Lung (tissue), 12 donors: ENCODE results near the gene AMZ1. TPM values are rescaled to one million over a fixed set of nuclear protein-coding genes. Genes with fewer than 3 reads are reported as not detected.

ENCODE experiments used
- ATAC-seq: fragments of 200-7000 bp; cut with Tn5 transposase; one replicate; pipeline ENCODE4 v1.9.1; 2020; ENCODE audit warnings: moderate number of reproducible peaks; ENCODE audit not compliant: insufficient read depth, low FRiP score
- DNase-seq, 3 donors: peaks; one replicate each; pipeline ENCODE4 v3.0.0-alpha.2; 2013 to 2017
- H3K27ac ChIP-seq, 2 donors: one replicate each; pipeline ENCODE4 v1.5.1; 2013; ENCODE audit warnings: mild to moderate bottlenecking in 2 of 2, moderate library complexity in 2 of 2, control low read depth in 1 of 2, inconsistent platforms in 1 of 2, low read depth in 1 of 2, low read length in 1 of 2
- H3K27me3 ChIP-seq, 3 donors: one replicate each; pipeline ENCODE4 v1.5.1; 2013; ENCODE audit warnings: low read length in 2 of 3; ENCODE audit not compliant: control insufficient read depth in 3 of 3, insufficient read depth in 3 of 3
- H3K36me3 ChIP-seq, 4 donors: one replicate each; pipeline ENCODE4 v1.5.1; 2013; ENCODE audit warnings: low read length in 4 of 4, mild to moderate bottlenecking in 1 of 4, moderate library complexity in 1 of 4; ENCODE audit not compliant: control insufficient read depth in 4 of 4, insufficient read depth in 4 of 4
- H3K4me1 ChIP-seq, 5 donors: one replicate each; pipeline ENCODE4 v1.5.1; 2013; ENCODE audit warnings: low read length in 5 of 5, mild to moderate bottlenecking in 2 of 5, moderate library complexity in 1 of 5; ENCODE audit not compliant: control insufficient read depth in 5 of 5, insufficient read depth in 5 of 5
- H3K4me3 ChIP-seq: one replicate; pipeline ENCODE4 v1.5.1; 2013; ENCODE audit warnings: mild to moderate bottlenecking, control low read depth, moderate library complexity
- H3K9ac ChIP-seq, 2 donors: one replicate each; pipeline ENCODE4 v1.5.1; 2013; ENCODE audit warnings: low read length in 2 of 2, control low read depth in 1 of 2; ENCODE audit not compliant: insufficient read depth in 1 of 2
- H3K9me3 ChIP-seq, 4 donors: one replicate each; pipeline ENCODE4 v1.5.1; 2013; ENCODE audit warnings: low read length in 3 of 4, mild to moderate bottlenecking in 1 of 4, moderate library complexity in 1 of 4; ENCODE audit not compliant: control insufficient read depth in 4 of 4, insufficient read depth in 3 of 4
- WGBS, 2 donors: extraction: QIAGEN DNeasy Blood & Tissue Kit; methylation state at CpG; one replicate each; pipeline ENCODE4 v1.1.7; 2013; 5-methylcytosine and 5-hydroxymethylcytosine counted together
- polyA plus RNA-seq, 2 donors: library from polyadenylated mRNA; stranded (reverse); fragments of 200-250 nt; gene quantifications; one replicate each; pipeline ENCODE4 v1.2.1, GENCODE V29; 2013
- total RNA-seq, 2 donors: library from RNA; depleted of rRNA in 1 of 2; stranded (reverse); fragments of >200 nt in 1 of 2; gene quantifications; one replicate each; pipeline ENCODE4 v1.2.1, GENCODE V29; 2014 to 2021
- TF ChIP-seq, protein P1 (sequence below): IDR thresholded peaks from 2 replicates; pipeline ENCODE4 v1.5.1; 2012; ENCODE audit warnings: mild to moderate bottlenecking; ENCODE audit errors: control extremely low read depth, extremely low read depth
- donor health status: control.
- donor health status: control.
- donor health status: Bipolar disorder and iron deficiency.
- donor health status: healthy.
- donor health status: DM: yes; HTN: yes; CAD: no.

Gene AMZ1
- total and polyA plus RNA-seq, 4 donors: 0.13 to 8.3 (median 0.52) TPM

DNA sequence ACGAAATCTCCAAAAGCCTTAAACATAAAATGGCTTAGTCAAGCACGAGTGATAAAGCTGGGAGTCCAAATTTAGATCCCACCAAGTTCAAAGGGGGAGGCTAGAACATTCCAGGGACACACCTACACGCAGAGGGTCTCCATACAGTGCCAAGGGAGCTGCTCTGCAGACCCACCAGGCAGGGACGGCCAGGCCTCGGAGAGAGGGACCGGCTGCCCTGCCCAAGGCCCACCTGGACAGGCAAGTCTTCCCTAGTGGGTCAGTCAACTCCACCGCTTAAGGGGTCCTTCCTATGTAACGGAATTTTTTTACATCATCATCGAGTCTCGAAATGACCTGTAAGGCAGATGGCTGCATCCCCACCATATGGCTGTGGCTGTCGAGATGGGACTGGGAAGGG is 28.5 kb downstream of the AMZ1 start:
- no peak for ATAC-seq
- H3K9me3 ChIP-seq: no peaks in the 10 kb centered on the region
- TF ChIP-seq, protein P1, sequence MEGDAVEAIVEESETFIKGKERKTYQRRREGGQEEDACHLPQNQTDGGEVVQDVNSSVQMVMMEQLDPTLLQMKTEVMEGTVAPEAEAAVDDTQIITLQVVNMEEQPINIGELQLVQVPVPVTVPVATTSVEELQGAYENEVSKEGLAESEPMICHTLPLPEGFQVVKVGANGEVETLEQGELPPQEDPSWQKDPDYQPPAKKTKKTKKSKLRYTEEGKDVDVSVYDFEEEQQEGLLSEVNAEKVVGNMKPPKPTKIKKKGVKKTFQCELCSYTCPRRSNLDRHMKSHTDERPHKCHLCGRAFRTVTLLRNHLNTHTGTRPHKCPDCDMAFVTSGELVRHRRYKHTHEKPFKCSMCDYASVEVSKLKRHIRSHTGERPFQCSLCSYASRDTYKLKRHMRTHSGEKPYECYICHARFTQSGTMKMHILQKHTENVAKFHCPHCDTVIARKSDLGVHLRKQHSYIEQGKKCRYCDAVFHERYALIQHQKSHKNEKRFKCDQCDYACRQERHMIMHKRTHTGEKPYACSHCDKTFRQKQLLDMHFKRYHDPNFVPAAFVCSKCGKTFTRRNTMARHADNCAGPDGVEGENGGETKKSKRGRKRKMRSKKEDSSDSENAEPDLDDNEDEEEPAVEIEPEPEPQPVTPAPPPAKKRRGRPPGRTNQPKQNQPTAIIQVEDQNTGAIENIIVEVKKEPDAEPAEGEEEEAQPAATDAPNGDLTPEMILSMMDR: no peak
- no peak overlapping the region for H3K4me3 ChIP-seq
- WGBS, 2 donors: 86 to 91% methylated on average over 11 of the region's 11 CpGs
- no peak overlapping the region for H3K9ac ChIP-seq
- H3K27me3 ChIP-seq: no peaks in the 10 kb centered on the region
- peak overlapping the region in 1 of 2 donors; percentile 5 for H3K27ac ChIP-seq
- peaks cover 0 to 53% (median 21%) of the 10 kb centered on the region in 5 donors for H3K4me1 ChIP-seq
- DNase-seq: no peak
- H3K36me3 ChIP-seq: peaks cover 0 to 4% (median 3%) of the 10 kb centered on the region in 4 donors

DNA sequence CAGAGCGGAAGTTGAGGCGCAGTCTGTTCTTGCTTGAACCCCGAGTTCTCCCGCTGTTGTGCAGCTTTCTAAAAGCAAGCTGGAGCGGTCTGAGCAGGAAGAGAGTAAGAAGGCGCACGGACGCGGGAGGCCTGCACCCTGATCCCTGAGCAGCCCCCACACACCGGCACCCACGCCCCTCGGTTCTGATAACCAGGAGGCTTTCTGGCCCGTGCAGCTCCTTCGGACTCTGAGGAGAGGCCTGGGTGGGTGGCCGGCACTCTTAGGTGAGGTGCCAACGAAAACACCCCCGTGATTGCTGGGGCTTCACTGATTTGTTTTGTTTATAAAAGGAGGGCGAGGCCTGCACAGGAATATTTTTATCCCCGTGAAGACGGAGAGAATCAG is 28.9 kb downstream of the AMZ1 start:
- WGBS, 2 donors: 67% methylated on average over 20 of the region's 20 CpGs
- DNase-seq: no peak
- Histone ChIP-seq H3K36me3 (peaks cover 0 to 4% (median 3%) of the 10 kb centered on the region in 4 donors), H3K4me3 (no peak overlapping the region), H3K27me3 (no peaks in the 10 kb centered on the region), H3K9me3 (no peaks in the 10 kb centered on the region), H3K27ac (peak overlapping the region in 1 of 2 donors; percentile 28), H3K9ac (no peak overlapping the region), H3K4me1 (peaks cover 0 to 53% (median 21%) of the 10 kb centered on the region in 5 donors)
- no peak for ATAC-seq
- TF ChIP-seq, protein P1: no peak

DNA sequence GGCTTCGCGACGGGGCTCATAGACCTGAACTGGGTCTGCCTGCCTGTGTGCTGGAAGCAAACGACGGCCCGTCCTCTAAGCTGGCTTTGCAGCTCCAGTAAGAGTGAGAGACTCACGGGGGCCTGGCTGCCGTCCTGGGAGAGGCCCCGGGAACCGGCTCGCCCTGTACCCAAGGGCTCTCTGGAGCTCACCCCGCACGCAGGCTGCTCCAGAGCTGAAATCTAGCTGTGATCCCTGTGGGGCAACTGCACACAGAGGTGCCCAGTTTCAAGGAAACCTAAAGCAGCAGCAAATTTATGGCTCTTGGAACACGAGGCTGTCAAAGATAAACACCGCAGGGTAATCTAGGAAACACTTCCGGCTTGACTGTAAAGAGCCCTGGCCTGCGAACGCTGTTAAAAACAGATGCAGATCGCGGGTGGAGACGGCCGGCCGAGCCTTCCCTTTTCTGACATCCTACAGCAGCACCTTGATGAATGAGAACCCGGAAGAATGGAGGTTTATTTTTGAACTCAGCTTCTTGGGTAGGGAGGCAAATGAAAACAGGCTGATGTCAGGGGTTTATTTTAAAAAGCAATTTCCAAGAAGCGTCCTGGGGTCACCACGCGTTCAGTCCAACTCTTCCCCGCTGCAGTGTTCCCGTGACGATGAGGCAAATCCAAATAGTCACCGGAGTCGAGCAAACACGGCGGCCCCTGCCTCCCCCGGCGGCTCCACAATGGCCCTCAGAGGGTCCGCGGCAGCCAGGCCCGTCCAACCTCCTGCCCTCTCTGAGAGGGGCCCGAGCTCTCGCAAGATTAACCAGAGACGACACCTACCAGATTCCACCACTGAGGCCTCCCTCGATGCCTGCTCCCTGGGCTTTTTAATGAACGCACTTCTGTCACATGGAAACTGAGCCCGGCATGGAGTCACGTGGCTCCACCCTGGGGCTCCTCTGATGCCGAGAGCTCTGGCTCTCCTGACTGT is 29.6 kb downstream of the AMZ1 start:
- no peaks in the 10 kb centered on the region for H3K9me3 ChIP-seq
- no peak for ATAC-seq
- H3K36me3 ChIP-seq: peaks cover 0 to 5% (median 4%) of the 10 kb centered on the region in 4 donors
- H3K27ac ChIP-seq: peak overlapping the region in 1 of 2 donors; percentile 28
- H3K27me3 ChIP-seq: no peaks in the 10 kb centered on the region
- peak; percentile 79 to 90 (median 83) for DNase-seq
- WGBS, 2 donors: 28 to 33% methylated on average over 47 of the region's 47 CpGs
- TF ChIP-seq, protein P1: no peak
- peaks cover 0 to 50% (median 16%) of the 10 kb centered on the region in 5 donors for H3K4me1 ChIP-seq
- peak overlapping the region in 1 of 2 donors; percentile 24 for H3K9ac ChIP-seq
- H3K4me3 ChIP-seq: no peak overlapping the region
